T-helper 2 cell treated with Interferon-gamma antibody and Interleukin-4, amounts not matched to agents 5 μg/mL and 100 μg/mL, for 36 hours (primary cell): ENCODE measurements around the gene FZD4.
"Not testable (repeated sequence)": the region's sequence is repeated elsewhere in the genome, so short reads cannot be mapped to it uniquely, and the experiment has no call there.

ENCODE experiments used
- DNase-seq: peaks from one replicate; pipeline ENCODE4 v3.0.0; 2021; ENCODE audit warnings: low spot score
- H3K27ac Mint-ChIP-seq: one replicate; pipeline ENCODE4 v1.8.0; 2021; ENCODE audit warnings: mild to moderate bottlenecking, mixed read lengths
- H3K27me3 Mint-ChIP-seq: one replicate; pipeline ENCODE4 v1.8.0; 2021; ENCODE audit warnings: low read depth, mixed read lengths
- H3K36me3 Mint-ChIP-seq: one replicate; pipeline ENCODE4 v1.8.0; 2021; ENCODE audit warnings: low read depth, mixed read lengths
- H3K4me1 Mint-ChIP-seq: one replicate; pipeline ENCODE4 v1.8.0; 2021; ENCODE audit warnings: low read depth, mixed read lengths
- H3K4me3 Mint-ChIP-seq: one replicate; pipeline ENCODE4 v1.8.0; 2022; ENCODE audit warnings: mild to moderate bottlenecking, moderate library complexity, mixed read lengths
- H3K9me3 Mint-ChIP-seq: one replicate; pipeline ENCODE4 v1.8.0; 2021; ENCODE audit warnings: mixed read lengths

Gene FZD4

DNA sequence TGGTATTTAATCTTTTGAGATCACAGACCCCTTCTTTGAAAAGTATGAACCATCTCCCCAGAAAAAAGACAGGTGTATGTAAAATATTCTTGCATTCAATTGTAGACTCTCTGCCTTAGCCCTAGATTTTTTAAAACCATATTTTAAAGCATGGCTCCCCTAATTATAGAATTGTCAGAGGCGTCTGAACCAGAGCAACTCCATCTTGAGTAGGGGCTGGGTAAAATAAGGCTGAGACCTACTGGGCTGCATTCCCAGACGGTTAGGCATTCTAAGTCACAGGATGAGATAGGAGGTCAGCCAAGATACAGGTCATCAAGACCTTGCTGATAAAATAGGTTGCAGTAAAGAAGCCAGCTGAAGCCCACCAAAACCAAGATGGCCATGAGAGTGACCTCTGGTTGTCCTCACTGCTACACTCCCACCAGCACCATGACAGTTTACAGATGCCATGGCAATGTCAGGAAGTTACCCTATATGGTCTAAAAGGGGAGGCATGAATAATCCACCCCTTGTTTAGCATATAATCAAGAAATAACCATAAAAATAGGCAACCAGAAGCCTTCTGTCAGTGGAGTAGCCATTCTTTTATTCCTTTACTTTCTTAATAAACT lies 17.9 kb downstream of the FZD4 start:
- not testable (repeated sequence) for H3K27ac Mint-ChIP-seq, H3K27me3 Mint-ChIP-seq, DNase-seq, H3K4me3 Mint-ChIP-seq, H3K36me3 Mint-ChIP-seq, H3K9me3 Mint-ChIP-seq, H3K4me1 Mint-ChIP-seq

DNA sequence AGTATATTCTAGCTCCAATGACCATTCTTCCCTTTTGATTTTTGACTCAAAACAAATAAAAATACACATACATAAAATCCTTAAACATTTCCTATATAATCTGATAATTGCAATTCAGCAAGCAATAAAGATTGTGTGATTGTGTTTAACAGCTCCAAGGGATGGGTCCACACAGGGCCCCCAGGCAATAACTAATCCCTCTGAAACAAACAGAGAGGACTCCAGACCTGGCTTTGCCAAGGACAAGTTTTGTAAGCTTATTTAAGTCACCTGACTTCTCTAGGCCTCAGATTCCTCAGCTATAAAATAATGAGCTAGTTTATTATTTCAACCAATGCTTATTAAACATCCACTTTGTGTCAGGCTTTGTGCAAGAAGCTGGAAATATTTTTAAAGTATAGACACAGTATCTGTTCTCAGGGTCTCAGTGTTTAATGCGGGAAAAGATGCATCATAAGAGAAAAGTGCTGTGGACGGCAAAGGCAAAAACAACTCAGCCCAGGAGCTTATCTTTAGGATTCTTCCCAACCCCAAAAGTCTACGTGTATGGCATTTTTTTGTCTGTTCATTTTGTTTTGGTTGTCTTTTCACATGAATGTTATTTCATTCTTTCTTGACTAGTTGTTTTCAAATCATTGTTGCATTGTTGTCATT lies 20.1 kb downstream of the FZD4 start:
- H3K36me3 Mint-ChIP-seq: no peaks in the 10 kb centered on the region
- DNase-seq: no peak
- H3K27ac Mint-ChIP-seq: no peak overlapping the region
- H3K4me1 Mint-ChIP-seq: peaks cover 1% of the 10 kb centered on the region
- no peak overlapping the region for H3K4me3 Mint-ChIP-seq
- H3K27me3 Mint-ChIP-seq: no peaks in the 10 kb centered on the region
- no peaks in the 10 kb centered on the region for H3K9me3 Mint-ChIP-seq

DNA sequence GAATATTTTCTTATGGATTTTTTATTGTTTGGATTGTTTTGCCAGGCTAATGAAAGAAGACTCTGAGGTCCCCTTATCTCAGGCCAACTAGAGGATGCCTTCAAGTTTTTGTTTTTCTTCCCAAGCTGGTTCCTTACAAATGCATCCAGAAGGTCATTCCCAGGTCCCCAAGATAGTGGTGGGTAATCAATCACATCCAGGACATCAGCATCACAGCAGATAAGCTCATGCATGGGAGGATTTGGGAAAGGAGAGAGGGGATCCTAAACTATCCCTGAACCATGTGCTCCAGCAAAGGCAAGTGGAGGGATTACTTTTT lies 20.7 kb downstream of the FZD4 start:
- H3K36me3 Mint-ChIP-seq: no peaks in the 10 kb centered on the region
- no peaks in the 10 kb centered on the region for H3K9me3 Mint-ChIP-seq
- no peak overlapping the region for H3K27ac Mint-ChIP-seq
- no peak for DNase-seq
- H3K27me3 Mint-ChIP-seq: no peaks in the 10 kb centered on the region
- H3K4me1 Mint-ChIP-seq: peaks cover 1% of the 10 kb centered on the region
- no peak overlapping the region for H3K4me3 Mint-ChIP-seq

DNA sequence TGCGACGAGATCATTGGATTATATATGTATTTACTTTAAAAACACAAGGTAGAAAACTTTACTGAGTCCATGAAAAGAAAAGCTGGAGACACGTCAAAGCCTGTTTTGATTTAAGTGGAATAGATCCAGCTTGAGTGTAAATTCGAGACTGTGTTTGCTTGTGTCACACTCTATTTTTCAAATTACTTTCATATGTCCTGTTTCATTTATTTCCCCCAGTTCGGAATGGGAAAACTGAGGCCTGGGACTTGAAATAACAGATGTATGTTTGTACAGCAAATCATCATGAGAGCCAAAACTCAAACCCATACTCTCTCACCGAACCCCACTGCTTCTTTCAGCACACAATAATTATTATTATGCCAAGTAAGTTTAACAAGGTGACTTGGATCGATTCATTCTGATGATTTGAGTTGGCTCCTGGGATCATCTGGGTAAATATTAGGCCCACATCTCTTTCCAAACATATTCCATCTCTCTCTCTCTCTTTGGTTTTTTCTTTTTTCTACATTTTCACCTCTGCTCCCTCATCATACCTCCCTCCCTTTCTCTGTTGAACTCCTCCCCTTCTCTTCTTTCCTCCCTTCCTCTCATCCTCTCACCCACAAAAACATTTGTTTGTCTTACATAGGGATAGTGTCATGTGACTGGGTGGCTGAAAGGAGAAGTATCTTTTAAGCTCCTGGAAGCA lies 21.2 kb downstream of the FZD4 start:
- no peak overlapping the region for H3K27ac Mint-ChIP-seq
- no peaks in the 10 kb centered on the region for H3K27me3 Mint-ChIP-seq
- H3K9me3 Mint-ChIP-seq: no peaks in the 10 kb centered on the region
- H3K36me3 Mint-ChIP-seq: no peaks in the 10 kb centered on the region
- peaks cover 1% of the 10 kb centered on the region for H3K4me1 Mint-ChIP-seq
- no peak overlapping the region for H3K4me3 Mint-ChIP-seq
- DNase-seq: no peak

DNA sequence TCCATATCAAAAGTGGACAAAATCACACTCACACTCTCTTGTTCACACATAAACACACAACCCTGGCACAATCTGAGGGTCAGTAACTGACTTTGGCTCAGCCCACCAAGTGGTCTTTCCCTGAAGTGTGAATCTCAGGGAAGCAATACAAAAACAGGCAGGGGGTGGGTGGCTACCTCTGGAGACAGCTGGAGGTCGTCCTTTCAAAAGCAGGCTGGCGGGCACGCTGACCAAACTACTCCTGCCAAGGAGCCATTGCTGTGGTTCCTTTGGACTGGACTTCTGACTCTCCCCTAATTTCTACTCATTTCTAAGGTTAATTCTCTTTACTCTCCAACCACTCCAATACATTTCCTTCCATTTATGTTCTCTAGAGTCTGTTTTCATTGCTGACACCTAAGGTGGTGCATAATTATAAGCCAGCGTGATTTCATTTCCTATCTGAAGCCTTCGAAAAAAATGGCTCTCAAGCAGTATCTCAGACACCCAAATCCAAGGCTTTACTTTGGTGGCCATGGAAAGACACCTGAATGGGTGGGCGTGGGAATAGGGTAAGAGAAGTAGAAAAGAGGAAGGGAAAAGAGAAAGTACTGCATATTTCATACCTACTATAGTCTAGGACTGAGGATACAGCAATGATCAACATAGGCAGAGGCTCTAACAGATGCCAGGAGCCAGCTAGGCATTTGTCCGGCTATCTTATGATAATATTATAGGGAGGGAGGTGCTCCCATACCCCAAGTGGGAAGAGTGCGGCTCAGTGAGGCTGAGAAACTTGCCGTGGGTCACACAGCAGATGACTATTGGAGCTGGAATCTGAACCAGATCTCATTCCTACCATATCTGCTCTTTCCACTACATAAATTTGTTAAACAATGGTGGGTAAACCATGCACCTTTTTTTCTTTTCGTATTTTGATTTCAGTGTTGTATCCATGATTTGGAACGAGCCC lies 22.0 kb downstream of the FZD4 start:
- no peak overlapping the region for H3K4me3 Mint-ChIP-seq
- H3K9me3 Mint-ChIP-seq: no peaks in the 10 kb centered on the region
- H3K27ac Mint-ChIP-seq: no peak overlapping the region
- H3K27me3 Mint-ChIP-seq: no peaks in the 10 kb centered on the region
- H3K36me3 Mint-ChIP-seq: no peaks in the 10 kb centered on the region
- no peak for DNase-seq
- peaks cover 1% of the 10 kb centered on the region for H3K4me1 Mint-ChIP-seq

DNA sequence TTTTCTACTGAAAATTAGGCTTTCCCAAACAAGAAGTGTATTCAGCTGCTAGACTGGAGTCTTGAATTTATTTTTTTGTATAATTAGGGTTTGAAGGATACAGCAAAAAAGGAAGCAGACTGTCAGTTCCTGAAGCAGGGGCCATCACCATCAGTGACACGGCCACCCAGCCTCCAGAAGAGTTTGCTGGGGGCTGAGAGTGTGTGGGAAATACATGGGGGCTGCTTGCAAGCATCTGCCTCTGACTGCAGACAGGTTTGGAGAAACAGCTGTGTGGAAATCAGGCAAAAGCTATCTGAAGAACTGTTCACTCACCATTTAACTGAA lies 23.0 kb downstream of the FZD4 start:
- DNase-seq: no peak
- Mint-ChIP-seq H3K9me3 (no peaks in the 10 kb centered on the region), H3K4me3 (no peak overlapping the region), H3K36me3 (no peaks in the 10 kb centered on the region), H3K27ac (no peak overlapping the region), H3K4me1 (peaks cover 1% of the 10 kb centered on the region), H3K27me3 (no peaks in the 10 kb centered on the region)

DNA sequence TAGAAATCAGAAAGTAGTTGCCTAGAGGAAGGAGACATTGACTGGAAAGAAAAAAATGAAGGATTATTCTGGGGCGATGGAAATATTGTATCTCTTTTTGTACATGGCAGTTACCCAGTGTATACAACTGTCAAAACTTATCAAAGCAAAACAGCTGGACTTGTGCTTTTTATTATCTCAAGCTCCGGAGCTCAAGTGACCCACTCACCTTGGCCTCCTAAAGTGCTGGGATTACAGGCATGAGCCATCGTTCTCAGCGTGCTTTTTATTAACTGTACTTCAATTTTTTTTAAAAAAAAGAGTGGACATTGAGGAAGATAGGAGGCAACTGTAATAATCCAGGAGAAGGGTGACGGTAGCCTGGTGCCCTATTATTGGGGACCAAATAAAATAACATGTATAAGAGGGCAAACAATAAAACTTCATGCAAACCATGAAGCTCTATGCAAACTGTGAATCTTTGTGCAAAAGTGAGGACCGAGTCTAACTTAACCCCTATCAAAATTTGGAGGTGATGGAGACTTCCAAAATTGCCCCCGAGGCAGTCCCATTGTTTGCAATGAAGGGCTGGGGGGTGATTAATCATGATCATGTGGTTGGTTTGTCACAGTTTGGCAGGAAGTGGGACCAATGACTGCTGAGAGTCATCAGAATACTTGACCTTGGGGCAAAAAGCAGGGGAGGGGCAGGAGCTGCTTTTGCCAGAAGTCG lies 23.5 kb downstream of the FZD4 start:
- H3K4me3 Mint-ChIP-seq: no peak overlapping the region
- no peaks in the 10 kb centered on the region for H3K36me3 Mint-ChIP-seq
- no peaks in the 10 kb centered on the region for H3K27me3 Mint-ChIP-seq
- DNase-seq: no peak
- peaks cover 1% of the 10 kb centered on the region for H3K4me1 Mint-ChIP-seq
- H3K9me3 Mint-ChIP-seq: no peaks in the 10 kb centered on the region
- H3K27ac Mint-ChIP-seq: no peak overlapping the region

DNA sequence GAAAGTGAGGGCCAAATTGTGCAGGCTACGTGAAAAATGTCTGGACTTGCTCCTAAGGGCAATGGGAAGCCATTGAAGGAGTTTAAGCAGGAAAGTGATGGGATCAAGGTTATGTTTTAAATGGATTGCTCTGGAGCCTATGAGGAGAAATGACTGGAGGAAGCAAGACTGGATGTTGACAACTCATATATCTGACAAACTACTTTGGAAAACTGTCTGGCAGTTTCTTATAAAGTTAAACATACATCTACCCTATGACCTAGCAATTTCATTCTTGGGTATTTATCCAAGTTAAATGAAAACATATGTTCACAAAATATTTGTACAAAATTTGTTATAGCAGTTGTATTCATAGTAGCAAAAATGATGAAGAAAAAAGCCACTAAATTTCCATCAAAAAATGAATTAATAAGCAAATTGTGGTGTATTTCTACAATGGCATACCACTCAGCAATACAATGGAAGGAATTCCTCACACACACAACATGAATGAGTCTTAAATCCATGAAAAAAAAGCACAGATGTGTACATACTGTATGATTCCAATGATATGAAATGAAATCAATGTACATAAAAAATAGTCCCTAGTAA lies 24.1 kb downstream of the FZD4 start:
- DNase-seq: no peak
- Mint-ChIP-seq H3K4me1 (peaks cover 1% of the 10 kb centered on the region), H3K9me3 (no peaks in the 10 kb centered on the region), H3K27ac (no peak overlapping the region), H3K36me3 (no peaks in the 10 kb centered on the region), H3K27me3 (no peaks in the 10 kb centered on the region), H3K4me3 (no peak overlapping the region)

DNA sequence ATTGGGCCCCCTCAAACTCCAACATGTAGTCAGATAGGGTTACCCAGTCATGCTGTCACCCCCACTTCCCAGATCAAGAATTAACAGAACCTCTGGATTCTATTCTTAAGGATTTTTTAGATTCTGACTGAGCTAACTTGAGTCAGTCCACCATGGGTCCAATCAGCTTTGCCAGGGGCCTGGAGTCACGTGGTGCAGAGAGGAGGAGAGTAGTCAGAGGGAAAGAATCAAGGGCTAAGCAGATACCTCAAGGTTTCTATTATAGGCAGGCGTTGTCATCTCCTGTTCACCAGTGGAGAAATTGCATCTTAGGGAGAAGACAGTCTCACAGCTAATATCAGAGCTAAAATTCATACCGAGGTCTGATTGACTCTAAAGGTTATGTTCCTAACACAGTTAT lies 28.2 kb downstream of the FZD4 start:
- Mint-ChIP-seq H3K9me3 (no peaks in the 10 kb centered on the region), H3K27me3 (no peaks in the 10 kb centered on the region), H3K4me3 (no peak overlapping the region), H3K36me3 (no peaks in the 10 kb centered on the region), H3K4me1 (peaks cover under 1% of the 10 kb centered on the region), H3K27ac (no peak overlapping the region)
- no peak for DNase-seq

DNA sequence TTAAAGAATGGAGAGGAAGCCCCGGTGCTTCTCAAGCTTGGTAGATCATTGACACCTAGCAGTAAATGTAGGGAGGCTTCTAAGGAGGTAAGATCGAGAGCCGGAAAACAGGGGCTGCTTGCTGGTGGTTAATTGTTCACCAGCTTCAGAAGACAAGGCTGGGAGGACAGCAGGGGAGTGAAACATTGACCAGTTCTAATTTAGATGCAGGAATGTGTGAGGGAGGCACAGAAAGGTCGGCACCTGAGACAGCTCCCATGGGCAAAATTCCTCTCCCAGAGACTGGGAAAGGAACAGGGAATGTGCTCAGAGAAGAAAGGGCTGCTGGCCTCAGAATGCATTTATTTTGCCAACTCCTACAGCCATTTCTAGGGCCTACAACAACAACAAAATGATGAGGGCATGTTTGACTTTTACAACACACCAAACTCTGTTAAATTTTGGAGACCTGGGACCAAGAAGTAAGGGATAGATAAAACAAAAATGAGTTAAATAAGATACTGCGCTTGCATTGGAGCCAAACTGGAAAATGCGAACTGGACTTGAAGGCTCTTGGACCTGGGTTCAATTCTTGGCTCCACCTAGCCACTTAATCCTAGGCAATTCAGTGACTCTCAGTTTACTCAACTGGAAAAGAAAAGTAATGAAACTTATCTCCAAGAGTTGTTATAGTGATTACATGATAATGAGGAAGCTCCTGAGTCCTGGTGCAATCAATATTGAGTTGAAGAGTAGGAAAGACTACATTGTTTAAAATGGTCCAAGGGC lies 31.0 kb downstream of the FZD4 start:
- Mint-ChIP-seq H3K4me3 (no peak overlapping the region), H3K9me3 (no peaks in the 10 kb centered on the region), H3K4me1 (no peaks in the 10 kb centered on the region), H3K36me3 (no peaks in the 10 kb centered on the region), H3K27ac (no peak overlapping the region), H3K27me3 (no peaks in the 10 kb centered on the region)
- DNase-seq: no peak

DNA sequence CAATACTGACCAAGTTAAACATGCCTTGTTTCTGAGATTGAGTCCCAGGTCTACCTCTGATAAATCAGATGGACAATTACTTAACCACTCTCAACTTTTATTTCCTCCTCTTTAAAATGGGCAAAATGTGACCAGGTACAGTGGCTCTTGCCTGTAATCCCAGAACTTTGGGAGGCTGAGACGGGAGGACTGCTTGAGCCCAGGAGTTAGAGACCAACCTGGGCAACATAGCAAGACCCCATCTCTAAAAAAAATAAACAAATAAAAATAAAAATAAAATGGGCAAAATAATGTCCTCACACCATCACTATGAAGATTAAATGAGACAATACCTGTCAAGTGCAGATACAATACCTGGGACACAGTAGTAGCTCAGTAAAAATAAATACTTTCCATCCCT lies 33.0 kb downstream of the FZD4 start:
- Mint-ChIP-seq H3K9me3 (no peaks in the 10 kb centered on the region), H3K4me1 (no peaks in the 10 kb centered on the region), H3K36me3 (no peaks in the 10 kb centered on the region), H3K27ac (no peak overlapping the region), H3K27me3 (no peaks in the 10 kb centered on the region), H3K4me3 (no peak overlapping the region)
- DNase-seq: no peak

DNA sequence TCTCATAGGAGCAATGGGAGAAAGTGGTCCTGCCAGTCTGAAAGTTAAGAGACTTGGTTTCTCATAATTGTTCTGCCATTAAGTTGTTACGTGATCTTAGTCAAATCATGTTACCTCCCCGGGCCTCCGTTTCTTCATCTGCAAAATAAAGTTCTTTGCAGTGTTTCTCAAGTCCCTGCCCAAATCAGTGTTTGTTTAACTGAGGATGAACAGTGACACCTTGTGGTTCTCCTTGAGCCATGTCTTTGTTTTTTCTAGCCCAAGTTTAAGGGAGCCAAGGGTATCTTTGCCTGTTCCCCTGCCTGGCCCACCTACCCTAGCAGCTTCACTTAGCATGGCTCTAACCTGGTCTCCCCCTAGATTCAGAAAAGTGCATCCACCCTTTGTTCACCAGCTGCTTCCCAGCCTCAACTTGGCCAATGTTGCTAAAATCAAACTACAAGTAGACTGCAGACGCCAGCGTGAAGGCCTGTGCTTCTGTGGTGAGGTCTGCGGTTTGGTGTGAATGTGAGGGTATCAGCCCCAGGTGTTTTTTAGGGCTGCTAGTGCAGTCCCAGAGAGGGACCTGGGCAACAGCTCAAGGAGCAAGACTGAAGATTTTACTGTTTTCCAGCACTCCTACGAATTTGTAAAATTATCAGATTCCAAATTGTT lies 35.5 kb downstream of the FZD4 start:
- Mint-ChIP-seq H3K4me3 (no peak overlapping the region), H3K36me3 (no peaks in the 10 kb centered on the region), H3K27me3 (no peaks in the 10 kb centered on the region), H3K27ac (no peak overlapping the region), H3K9me3 (no peaks in the 10 kb centered on the region), H3K4me1 (peaks cover 6% of the 10 kb centered on the region)
- DNase-seq: no peak
